Measurements from ENCODE around the gene GIGYF2.
A peak's percentile ranks its signal among the peaks of the same experiment; 100 is the strongest.

Gene GIGYF2

GRCh38 chr2:232860593-232861241, 163.6 kb downstream of the GIGYF2 start:
- peaks cover 0 to 2% of the 10 kb centered on the region in 2 donors for H3K4me1 Mint-ChIP-seq
- no peak for DNase-seq
- H3K27me3 Mint-ChIP-seq: no peaks in the 10 kb centered on the region
- no peak overlapping the region for H3K4me3 Mint-ChIP-seq
- H3K36me3 Mint-ChIP-seq: peaks cover 23 to 40% of the 10 kb centered on the region in 2 donors
- no peaks in the 10 kb centered on the region for H3K9me3 Mint-ChIP-seq
- H3K27ac Mint-ChIP-seq: no peak overlapping the region
- ATAC-seq (replicated peaks): no peak

GRCh38 chr2:232861353-232861752, 164.2 kb downstream of the GIGYF2 start:
- Mint-ChIP-seq H3K36me3 (peaks cover 20 to 37% of the 10 kb centered on the region in 2 donors), H3K4me1 (peaks cover 0 to 2% of the 10 kb centered on the region in 2 donors), H3K9me3 (no peaks in the 10 kb centered on the region), H3K4me3 (no peak overlapping the region), H3K27me3 (no peaks in the 10 kb centered on the region), H3K27ac (no peak overlapping the region)
- ATAC-seq (replicated peaks) (no peak), DNase-seq (no peak)

- no peak for ATAC-seq (replicated peaks)
- no peak overlapping the region for H3K27ac Mint-ChIP-seq
- peaks cover 11 to 15% of the 10 kb centered on the region in 2 donors for H3K36me3 Mint-ChIP-seq
- no peak overlapping the region for H3K4me3 Mint-ChIP-seq
- DNase-seq: no peak
- H3K4me1 Mint-ChIP-seq: peaks cover 0 to 4% of the 10 kb centered on the region in 2 donors
- H3K9me3 Mint-ChIP-seq: no peaks in the 10 kb centered on the region
- no peaks in the 10 kb centered on the region for H3K27me3 Mint-ChIP-seq
Observed at GRCh38 chr2:232863996-232864395, 166.9 kb downstream of the GIGYF2 start.

- Mint-ChIP-seq H3K4me3 (no peak overlapping the region), H3K27ac (no peak overlapping the region), H3K4me1 (peaks cover 0 to 7% of the 10 kb centered on the region in 2 donors), H3K36me3 (peaks cover 5 to 8% of the 10 kb centered on the region in 2 donors), H3K9me3 (no peaks in the 10 kb centered on the region), H3K27me3 (no peaks in the 10 kb centered on the region)
- no peak for ATAC-seq (replicated peaks)
- DNase-seq: no peak
Observed at GRCh38 chr2:232865165-232865564, 168.0 kb downstream of the GIGYF2 start.

DNA sequence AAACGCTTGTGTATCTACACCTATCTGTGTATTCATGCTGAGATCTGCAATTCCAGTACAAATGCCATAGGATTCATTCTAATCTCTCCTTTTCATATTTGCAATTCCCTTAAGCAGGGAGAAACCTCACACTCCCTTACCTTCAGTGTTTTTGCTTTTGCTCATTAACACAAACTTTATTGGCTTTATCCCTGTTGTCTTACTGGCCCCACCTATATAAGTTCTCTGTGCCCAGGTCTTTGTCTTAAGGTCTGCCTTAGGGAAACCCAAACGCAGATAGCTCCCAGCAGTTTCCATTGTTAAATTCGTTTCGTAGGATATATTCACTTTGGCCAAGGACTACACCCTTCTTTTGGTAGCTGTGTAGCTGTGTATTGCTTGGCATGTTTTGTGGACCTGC, 169.0 kb downstream of the GIGYF2 start:
- H3K27me3 Mint-ChIP-seq: no peaks in the 10 kb centered on the region
- H3K9me3 Mint-ChIP-seq: no peaks in the 10 kb centered on the region
- H3K4me3 Mint-ChIP-seq: no peak overlapping the region
- H3K27ac Mint-ChIP-seq: no peak overlapping the region
- H3K4me1 Mint-ChIP-seq: peaks cover 0 to 7% of the 10 kb centered on the region in 2 donors
- ATAC-seq (replicated peaks) (no peak), DNase-seq (no peak)
- peaks cover 6 to 10% of the 10 kb centered on the region in 2 donors for H3K36me3 Mint-ChIP-seq

DNA sequence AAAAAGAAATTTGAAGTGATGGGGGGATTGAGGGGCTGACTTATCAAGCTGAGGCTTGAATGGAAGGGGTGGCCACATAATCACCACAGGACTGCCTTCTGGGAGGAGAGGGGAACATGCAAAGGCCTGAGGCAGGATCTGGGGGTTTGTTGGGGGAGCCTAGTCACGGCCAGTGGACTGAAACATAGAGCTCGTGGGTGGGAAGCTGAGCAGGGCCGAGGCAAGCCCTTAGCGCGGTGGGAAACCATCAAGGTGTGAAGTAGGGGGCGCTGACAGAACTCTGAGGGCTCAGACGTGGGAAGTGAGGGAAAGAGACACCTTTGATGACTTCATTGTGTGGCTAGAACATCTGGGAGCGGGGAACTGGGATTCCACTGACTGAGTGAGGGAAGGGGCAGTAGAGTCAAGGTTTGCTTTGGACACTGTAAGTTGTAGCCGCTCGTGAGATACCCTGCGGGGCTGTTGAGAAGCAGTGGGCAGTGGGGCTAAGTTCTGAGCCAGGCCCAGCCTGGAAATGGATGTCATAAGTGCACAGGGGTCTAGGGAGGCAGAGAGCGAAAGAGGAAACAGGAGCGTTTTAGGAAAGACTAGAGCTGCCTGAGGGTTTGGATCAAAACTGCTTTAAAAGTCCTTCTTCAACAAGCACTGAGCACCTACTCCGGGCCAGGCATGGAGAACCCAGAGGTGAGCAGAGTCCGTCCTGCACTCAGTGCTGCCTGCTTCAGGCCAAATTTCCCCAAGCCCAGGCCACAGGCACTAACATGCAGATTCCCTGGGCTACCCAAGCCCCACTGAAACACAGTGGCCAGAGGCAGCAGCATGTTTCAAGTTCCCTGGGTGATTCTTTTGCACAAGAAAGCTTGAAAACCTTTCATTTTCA, 172.2 kb downstream of the GIGYF2 start:
- Mint-ChIP-seq H3K27me3 (peaks cover 0 to 1% of the 10 kb centered on the region in 2 donors), H3K9me3 (no peaks in the 10 kb centered on the region), H3K4me3 (no peak overlapping the region), H3K4me1 (peaks cover 4 to 5% of the 10 kb centered on the region in 2 donors), H3K36me3 (peaks cover 9 to 10% of the 10 kb centered on the region in 2 donors), H3K27ac (peak overlapping the region; percentile 16)
- DNase-seq (no peak), ATAC-seq (replicated peaks) (no peak)

DNA sequence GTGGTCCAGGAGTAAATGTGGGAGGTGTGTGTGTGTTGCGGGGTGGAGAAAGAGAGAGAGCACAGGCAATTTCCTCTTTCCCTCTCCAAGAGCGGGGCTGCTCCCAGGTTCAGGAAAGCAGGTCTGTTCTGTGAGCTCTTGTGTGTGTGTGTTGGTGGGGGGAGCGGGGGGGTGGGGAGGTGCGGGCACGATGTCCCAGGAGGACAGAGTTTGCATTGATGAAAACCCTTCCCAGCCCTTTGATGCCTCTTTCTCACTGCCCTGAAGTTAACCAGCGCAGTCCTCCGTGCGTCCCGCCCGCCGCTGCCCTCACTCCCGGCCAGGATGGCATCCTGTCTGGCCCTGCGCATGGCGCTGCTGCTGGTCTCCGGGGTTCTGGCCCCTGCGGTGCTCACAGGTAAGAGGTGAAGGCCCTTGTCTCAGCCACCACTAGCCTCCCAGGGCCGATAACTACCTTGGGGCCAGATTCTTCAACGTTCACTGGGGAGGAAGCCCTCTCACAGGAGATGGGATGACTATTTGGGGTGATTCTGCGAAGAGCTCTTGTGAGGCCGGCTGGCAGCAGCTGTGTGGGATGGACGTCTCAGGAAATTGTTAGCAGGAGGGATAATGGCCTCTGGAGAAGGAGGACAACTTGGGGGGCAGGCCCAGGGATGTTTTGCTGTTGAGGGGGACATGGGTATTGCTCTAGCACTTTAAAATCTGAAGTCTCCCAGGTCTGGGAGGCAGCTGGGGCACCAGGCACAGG, 173.1 kb downstream of the GIGYF2 start, which contains the start of gene SNORC:
TSS of gene SNORC (plus strand) at position 247 of the 748 bp plus-strand sequence. CDS start at position 325, 78 bp downstream.
- Mint-ChIP-seq H3K27me3 (peaks cover 3 to 10% of the 10 kb centered on the region in 2 donors), H3K4me3 (no peak within 1 kb of the TSS), H3K36me3 (peaks cover 9 to 10% of the 10 kb centered on the region in 2 donors), H3K27ac (peak within 1 kb of the TSS; percentile 16), H3K9me3 (no peaks in the 10 kb centered on the region), H3K4me1 (peaks cover 7 to 8% of the 10 kb centered on the region in 2 donors)
- ATAC-seq (replicated peaks) (no peak), DNase-seq (no peak)

DNA sequence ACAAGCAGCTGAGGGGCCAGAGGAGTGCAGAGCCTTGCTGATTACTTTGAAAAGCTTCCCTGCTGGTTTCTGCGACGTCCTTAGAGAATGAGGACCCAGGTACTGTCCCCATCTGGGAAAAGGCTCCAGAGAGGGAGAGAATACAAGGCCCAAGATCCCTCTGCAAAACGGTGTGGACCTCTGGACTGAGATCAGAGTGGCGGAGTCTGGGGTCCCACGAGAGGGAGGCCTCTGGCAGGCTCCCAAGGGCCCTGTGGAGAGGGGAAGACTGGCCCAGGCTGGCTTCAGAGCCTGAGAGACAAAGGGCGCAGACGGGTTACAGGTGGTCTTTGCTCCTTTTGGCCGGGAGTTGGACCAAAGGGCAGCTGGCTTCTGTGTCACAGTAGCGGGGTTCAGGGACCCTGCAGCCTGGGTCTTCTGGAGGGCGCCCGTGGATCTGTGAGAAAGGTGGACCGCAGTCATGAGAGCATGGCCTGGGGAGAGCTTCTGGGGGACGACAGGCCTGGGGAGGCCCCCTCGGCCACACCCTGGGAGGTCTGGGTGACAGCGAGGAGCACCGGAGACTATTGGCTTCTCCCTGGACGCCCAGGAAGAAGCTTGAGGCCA, 173.7 kb downstream of the GIGYF2 start:
- DNase-seq (no peak), ATAC-seq (replicated peaks) (no peak)
- Mint-ChIP-seq H3K27ac (peak overlapping the region; percentile 5), H3K27me3 (peaks cover 9 to 16% of the 10 kb centered on the region in 2 donors), H3K9me3 (no peaks in the 10 kb centered on the region), H3K4me3 (no peak overlapping the region), H3K36me3 (peaks cover 9 to 10% of the 10 kb centered on the region in 2 donors), H3K4me1 (peaks cover 14% of the 10 kb centered on the region in 2 donors)

- Mint-ChIP-seq H3K9me3 (no peaks in the 10 kb centered on the region), H3K4me1 (peaks cover 14% of the 10 kb centered on the region in 2 donors), H3K27me3 (peaks cover 9 to 17% of the 10 kb centered on the region in 2 donors), H3K4me3 (no peak overlapping the region), H3K36me3 (peaks cover 9 to 10% of the 10 kb centered on the region in 2 donors), H3K27ac (no peak overlapping the region)
- DNase-seq: no peak
- ATAC-seq (replicated peaks): no peak
Observed at GRCh38 chr2:232871418-232871834, 174.3 kb downstream of the GIGYF2 start.

DNA sequence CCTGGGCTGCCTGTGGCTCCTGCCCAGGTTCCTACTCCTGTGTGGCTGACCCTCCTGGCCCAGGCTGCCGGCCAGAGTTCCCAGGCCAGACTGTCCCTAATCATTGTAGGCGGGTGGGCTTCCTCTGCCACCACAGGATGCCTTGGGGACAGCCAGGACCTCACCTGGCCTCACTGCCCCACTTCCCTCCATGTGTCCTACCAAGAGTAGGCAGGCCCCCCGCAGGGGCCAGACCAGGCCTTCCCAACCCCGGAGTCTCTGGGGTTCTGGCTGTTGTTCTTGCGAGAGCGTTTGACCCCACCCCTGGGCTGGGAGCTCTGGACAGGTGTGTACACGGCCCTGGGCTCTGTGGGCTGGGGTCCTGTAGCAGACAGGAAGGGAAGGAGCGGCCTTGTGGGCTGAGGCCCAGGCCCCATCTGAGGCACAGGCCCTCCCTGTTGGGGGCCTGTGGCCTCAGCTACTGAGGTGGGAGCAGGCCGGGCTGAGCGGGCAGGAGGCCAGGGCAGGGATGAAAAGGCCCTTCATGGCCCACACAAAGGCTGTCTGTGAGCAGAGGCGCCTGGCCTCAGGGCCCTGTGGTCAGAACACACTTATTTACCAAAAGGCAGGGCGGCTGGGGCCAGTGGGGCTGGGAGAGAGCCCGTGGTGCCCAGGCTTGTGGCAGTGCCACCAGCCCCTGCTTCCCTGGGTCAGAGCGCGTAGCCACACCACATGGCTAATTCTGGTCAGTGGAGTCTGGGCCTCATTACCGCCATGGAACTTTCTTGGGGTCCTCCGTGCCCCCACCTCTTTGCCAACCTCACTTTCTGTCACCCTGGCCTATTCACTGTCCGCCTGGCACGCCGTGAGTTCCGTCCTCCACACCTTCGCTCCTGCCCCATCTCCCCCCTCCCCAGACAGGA, 175.0 kb downstream of the GIGYF2 start:
- Mint-ChIP-seq H3K4me3 (no peak overlapping the region), H3K9me3 (no peaks in the 10 kb centered on the region), H3K27ac (no peak overlapping the region), H3K36me3 (peaks cover 9 to 10% of the 10 kb centered on the region in 2 donors), H3K4me1 (peaks cover 14% of the 10 kb centered on the region in 2 donors), H3K27me3 (peaks cover 9 to 17% of the 10 kb centered on the region in 2 donors)
- DNase-seq (no peak), ATAC-seq (replicated peaks) (no peak)

DNA sequence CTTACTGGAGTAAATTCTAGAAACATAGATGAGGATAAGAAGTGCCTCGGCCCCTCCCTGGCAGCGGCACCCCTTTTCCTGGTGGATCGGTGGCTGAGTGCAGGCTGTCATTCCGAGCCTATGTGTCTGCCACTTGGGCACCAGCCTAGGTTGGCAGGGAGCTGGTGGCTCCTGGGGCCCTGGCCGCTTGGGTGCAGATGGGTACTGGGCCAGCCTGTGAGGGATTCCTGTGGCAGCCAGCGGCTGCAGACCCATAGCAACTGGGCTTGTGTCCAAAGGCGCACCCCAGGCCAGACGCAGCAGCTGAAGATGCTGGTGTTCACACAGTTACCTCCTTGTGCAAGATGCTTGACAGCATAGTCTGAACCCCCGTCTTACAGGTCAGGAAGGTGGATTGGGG, 175.7 kb downstream of the GIGYF2 start:
- Mint-ChIP-seq H3K4me3 (no peak overlapping the region), H3K27me3 (peaks cover 13 to 24% of the 10 kb centered on the region in 2 donors), H3K36me3 (peaks cover 9 to 10% of the 10 kb centered on the region in 2 donors), H3K4me1 (peaks cover 12 to 14% of the 10 kb centered on the region in 2 donors), H3K9me3 (no peaks in the 10 kb centered on the region), H3K27ac (no peak overlapping the region)
- DNase-seq: no peak
- ATAC-seq (replicated peaks): no peak

- Mint-ChIP-seq H3K36me3 (peaks cover 9 to 10% of the 10 kb centered on the region in 2 donors), H3K27ac (no peak overlapping the region), H3K9me3 (no peaks in the 10 kb centered on the region), H3K4me1 (peaks cover 12 to 14% of the 10 kb centered on the region in 2 donors), H3K4me3 (no peak overlapping the region), H3K27me3 (peaks cover 17 to 29% of the 10 kb centered on the region in 2 donors)
- DNase-seq (no peak), ATAC-seq (replicated peaks) (no peak)
Observed at GRCh38 chr2:232873292-232873908, 176.3 kb downstream of the GIGYF2 start.

Data from stimulated activated naive B cell treated with anti-CD40 and anti-IgM and Interleukin-4, amounts not matched to agents 10 μg/mL and 1 μg/mL and 100 μg/mL, for 72 hours (primary cell).